HG03469 (cell line): ENCODE measurements around the gene ILF3.

ENCODE experiments used
- ATAC-seq: cut with Tn5 transposase; IDR thresholded peaks from one replicate; pipeline ENCODE4 v1.9.1; 2021; ENCODE audit warnings: mild to moderate bottlenecking, moderate library complexity, moderate number of reproducible peaks; ENCODE audit not compliant: unreplicated experiment

ILF3 gene

GRCh38 chr19:10653732-10654609, at the start of gene ILF3:
Gene ILF3 (plus strand): TSS chr19:10654346. CDS start chr19:10670606, 16,260 bp downstream.
- peak; percentile 51 for ATAC-seq

DNA sequence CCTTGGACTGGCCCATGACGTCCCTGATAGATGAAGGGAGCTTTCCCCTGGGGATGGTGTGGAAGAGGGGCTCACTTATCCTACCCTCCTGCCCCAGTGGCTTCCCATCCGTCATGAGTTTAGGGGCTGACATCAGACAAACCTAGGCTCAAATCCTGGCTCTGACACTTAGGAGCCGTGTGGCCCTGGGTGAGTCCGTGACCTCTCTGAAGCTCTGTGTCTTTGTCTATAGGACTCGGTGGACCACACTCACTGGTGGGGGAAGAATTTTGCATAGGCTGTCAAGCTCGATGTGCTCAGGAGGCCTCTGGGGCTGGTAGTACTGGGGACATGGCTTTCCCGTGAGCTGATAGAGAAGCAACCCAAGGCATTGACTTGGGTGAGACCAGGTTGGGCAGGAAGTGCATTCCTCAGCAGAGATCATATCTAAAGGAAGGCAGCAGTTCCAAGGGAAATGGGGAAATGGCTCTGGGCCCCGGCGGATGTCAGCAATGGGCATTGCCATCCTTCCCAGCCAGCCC, 49.6 kb upstream of the ILF3 start:
- no peak for ATAC-seq

- ATAC-seq = no peak
Measured at GRCh38 chr19:10611907-10612306, 42.2 kb upstream of the ILF3 start.

DNA sequence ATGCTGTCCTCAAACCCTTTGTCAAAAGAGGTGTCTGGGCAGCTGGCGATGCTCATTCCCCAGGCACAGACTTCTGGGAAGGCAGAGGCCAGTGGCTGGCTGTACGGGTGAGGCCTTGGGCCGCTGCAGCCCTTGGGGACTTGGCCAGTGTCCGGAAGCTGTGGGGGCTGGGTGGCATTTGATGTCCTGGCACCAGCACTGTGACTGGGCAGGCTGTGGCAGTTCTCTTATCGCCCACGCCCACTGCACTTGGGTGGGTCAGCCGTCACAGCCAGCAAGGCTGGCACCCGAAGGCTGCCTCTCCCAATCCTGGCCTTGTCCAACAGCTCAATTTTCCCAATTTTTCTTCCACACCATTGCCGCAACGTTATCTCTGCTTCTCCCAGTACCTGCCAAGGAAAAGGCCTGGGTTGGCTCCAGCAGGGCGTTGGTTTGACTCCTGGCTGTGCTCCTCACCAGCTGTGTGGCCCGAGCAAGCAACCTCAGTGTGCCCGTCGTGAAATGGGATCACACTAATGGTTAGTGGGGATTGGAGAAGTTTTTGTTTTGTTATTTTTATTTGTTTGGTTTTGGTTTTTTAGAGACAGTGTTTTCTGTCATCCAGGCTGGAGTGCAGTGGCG, 41.5 kb upstream of the ILF3 start:
- ATAC-seq = no peak

- no peak for ATAC-seq
Measured at GRCh38 chr19:10615429-10616023, 38.6 kb upstream of the ILF3 start.

DNA sequence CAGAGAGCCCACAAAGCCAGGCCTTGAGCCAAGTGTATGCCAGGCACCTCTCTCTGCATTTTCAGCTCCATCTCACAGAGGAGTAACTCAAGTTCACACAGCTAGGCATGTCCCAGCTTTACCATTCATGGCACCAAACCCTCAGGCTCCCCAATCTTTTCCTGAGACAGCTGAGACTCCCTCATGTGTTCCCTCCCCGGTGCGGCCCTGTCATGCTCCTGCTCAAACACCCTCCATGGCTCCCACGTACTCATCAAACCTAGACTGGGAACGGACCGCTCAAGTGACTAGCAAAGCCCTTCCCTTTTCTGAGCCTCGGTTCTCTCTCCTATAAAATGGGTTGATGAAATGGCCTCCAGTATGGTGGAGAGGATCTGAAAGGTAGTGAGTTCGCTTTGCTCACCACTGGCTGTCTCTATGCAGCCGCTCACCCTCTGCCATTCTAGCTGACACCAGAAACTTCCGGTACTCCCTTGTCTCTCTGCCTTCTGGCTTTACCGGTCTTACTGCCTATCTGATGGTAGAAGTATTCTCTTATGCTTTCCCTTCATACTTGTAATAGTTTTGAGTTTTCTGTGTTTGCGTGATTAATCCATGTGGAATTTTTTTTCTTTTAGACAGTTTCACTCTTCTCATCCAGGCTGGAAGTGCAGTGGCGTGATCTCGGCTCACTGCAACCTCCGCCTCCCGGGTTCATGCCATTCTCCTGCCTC, 36.6 kb upstream of the ILF3 start:
- no peak for ATAC-seq

GRCh38 chr19:10618846-10619245, 35.3 kb upstream of the ILF3 start:
- ATAC-seq = no peak

DNA sequence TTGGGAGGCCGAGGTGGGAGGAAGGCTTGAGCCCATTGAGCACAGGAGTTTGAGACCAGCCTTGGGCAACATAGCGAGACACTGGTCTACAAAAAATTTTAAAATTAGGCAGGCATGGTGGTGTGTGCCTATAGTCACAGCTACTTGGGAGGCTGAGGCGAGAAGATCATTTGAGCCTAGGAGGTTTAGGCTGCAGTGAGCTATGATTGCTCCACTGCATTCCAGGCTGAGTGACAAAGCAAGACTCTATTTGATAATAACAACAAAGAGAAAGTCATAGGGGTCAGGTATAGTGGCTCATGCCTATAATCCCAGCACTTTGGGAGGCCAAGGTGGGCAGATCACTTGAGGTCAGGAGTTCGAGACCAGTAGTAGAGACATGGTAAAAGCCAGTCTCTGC, 33.4 kb upstream of the ILF3 start:
- ATAC-seq = no peak

GRCh38 chr19:10621966-10622365, 32.2 kb upstream of the ILF3 start:
- ATAC-seq = no peak

DNA sequence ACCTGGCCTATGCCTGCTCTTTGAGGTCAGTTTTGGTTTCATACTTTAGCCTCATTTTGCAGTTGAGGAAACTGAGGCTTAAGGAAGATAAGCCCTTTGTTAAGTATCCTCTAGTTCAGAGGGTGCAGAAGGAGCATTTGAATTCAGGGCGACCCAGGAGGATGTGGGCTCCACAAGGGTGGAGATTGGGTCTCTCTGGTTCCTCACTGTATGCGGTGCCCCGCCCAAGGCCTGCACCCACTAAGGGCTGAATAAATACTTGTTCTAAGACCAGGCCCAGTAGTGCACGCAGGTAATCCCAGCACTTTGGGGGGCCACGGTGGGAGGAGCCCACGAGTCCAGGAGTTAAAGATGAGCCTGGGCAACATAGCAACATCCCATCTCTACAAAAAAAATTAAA, 29.6 kb upstream of the ILF3 start:
- no peak for ATAC-seq

DNA sequence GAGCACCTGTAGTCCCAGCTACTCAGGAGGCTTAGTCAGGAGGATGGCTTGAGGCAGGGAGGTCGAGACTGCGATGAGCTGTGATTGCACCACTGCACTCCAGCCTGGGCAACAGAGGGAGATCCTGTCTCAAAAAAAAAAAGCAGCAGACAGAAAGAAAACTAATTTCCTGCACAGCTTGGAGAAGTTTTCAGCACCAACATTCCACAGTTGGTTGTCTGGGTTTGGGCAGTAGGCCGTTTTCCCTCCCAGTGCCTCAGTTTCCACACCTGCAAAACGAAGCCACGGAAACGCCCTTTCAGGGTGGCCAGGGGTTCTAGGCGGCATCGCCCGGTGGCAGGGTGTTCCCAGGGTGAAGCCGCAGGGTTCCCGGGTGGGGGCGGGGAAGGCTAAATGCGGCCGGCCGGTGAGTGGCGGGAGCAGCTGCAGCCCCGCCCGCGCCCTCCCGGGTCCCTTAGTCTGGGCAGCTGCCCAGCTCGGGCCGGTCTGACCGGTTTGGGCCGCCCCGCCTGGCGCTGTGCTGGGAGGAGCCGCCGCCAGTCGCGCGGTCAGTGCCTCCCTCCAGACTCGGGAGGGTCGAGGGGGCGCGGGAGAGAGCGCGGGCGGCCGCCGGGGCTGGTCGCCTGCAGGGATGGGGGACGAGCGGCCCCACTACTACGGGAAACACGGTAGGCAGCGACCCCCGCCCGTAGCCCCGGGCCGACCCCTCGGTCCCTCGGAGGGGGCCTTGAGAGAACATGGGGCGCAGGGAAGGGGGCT, 29.0 kb upstream of the ILF3 start, which contains the start of gene SLC44A2:
Gene SLC44A2 (plus strand): TSS at position 551 of the 759 bp plus-strand sequence. CDS start 81 bp downstream, at position 632.
- ATAC-seq = no peak

GRCh38 chr19:10625762-10626138, 28.4 kb upstream of the ILF3 start:
- no peak for ATAC-seq

DNA sequence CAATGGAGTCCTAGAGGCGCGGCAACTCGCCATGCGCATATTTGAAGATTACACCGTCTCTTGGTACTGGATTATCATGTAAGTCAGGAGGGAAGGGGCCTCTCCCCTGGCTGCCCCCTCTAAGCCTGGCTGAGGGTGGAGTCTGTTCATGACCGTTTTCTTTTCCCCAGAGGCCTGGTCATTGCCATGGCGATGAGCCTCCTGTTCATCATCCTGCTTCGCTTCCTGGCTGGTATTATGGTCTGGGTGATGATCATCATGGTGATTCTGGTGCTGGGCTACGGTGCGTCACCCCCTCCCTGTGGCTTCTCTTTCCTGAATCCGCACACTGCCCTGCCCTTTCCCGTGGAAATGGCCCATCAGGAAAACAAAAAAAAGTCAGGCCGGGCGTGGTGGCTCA, 22.3 kb upstream of the ILF3 start:
- ATAC-seq = no peak

- no peak for ATAC-seq
Measured at GRCh38 chr19:10634430-10634829, 19.7 kb upstream of the ILF3 start.

GRCh38 chr19:10634963-10635362, 19.2 kb upstream of the ILF3 start:
- ATAC-seq = no peak

GRCh38 chr19:10636304-10636972, 17.7 kb upstream of the ILF3 start:
- no peak for ATAC-seq

GRCh38 chr19:10637894-10638293, 16.3 kb upstream of the ILF3 start:
- no peak for ATAC-seq

DNA sequence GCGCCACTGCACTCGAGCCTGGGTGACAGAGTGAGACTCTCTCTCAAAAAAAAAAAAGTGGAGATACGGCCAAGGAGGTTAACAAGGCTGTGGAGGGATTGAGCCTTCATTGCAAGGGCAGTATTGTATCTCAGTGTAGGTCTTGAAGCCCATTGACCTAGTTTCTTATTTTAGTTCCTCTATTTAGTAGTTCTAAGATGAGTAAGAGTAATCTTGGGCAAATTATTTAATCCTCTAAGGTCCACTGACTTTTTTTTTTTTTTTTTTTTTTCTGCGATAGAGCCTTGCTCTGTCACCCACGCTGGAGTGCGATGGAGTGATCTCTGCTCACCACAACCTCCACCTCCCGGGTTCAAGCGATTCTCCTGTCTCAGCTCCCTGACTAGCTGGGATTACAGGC, 14.3 kb upstream of the ILF3 start:
- ATAC-seq = no peak

GRCh38 chr19:10640361-10640760, 13.8 kb upstream of the ILF3 start:
- no peak for ATAC-seq

- ATAC-seq = no peak
Measured at GRCh38 chr19:10641248-10641647, 12.9 kb upstream of the ILF3 start.
